Peyer's patch (tissue), 4 donors: Measurements from ENCODE around the gene LSP1.

Experiments
- POLR2A ChIP-seq, 2 donors: fragments of 450-650 bp; IDR thresholded peaks; one replicate each; pipeline ENCODE4 v1.5.1; 2017; ENCODE audit warnings: antibody characterized with exemption in 2 of 2, mild to moderate bottlenecking in 2 of 2, moderate library complexity in 2 of 2
- TF ChIP-seq, protein P1 (sequence below), 6 experiments: fragments of 450-650 bp in 4 of 6; fragments of 200-600 bp in 2 of 6; sonication (generic) in 1 of 6; IDR thresholded peaks; one replicate each; pipeline ENCODE4 v1.5.1; 2017 to 2019; ENCODE audit warnings: antibody characterized with exemption in 6 of 6, mild to moderate bottlenecking in 3 of 6, moderate library complexity in 1 of 6

GRCh38 chr11:1928891-1929541 lies 76.1 kb downstream of the LSP1 start:
- TF ChIP-seq, protein P1, sequence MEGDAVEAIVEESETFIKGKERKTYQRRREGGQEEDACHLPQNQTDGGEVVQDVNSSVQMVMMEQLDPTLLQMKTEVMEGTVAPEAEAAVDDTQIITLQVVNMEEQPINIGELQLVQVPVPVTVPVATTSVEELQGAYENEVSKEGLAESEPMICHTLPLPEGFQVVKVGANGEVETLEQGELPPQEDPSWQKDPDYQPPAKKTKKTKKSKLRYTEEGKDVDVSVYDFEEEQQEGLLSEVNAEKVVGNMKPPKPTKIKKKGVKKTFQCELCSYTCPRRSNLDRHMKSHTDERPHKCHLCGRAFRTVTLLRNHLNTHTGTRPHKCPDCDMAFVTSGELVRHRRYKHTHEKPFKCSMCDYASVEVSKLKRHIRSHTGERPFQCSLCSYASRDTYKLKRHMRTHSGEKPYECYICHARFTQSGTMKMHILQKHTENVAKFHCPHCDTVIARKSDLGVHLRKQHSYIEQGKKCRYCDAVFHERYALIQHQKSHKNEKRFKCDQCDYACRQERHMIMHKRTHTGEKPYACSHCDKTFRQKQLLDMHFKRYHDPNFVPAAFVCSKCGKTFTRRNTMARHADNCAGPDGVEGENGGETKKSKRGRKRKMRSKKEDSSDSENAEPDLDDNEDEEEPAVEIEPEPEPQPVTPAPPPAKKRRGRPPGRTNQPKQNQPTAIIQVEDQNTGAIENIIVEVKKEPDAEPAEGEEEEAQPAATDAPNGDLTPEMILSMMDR (IDR thresholded peaks at IDR 0.05): no peak
- TF ChIP-seq POLR2A (IDR thresholded peaks at IDR 0.05): no peak
